VCaP (cell line): ENCODE measurements around the gene TAF1B.

Source experiments
- H3K27ac ChIP-seq: fragments of 450-650 bp; 2 replicates; pipeline ENCODE4 v1.5.1; 2017
- TF ChIP-seq, protein P1 (sequence below): fragments of 450-650 bp; conservative IDR thresholded peaks from 2 replicates; pipeline ENCODE4 v1.5.1; 2017; ENCODE audit warnings: mild to moderate bottlenecking, moderate library complexity

TAF1B gene

DNA sequence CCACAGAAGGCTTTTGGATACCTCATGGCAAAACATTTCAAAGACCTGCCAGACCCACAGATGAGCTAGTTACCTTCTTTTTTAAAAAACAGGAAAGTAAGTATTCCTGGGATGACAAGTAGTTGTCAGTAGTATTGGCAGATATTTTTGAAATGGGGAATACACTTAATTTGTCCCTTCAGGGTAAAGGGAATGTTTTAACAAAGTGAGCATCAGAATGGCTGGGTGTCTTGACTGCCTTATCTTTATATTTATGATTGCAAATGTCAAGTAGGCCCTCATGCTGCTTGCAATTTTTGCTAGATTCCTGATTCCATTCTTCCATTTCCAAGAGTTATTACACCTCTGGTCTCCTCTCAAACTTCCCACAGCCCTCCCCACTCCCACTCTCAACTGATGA lies 4.9 kb upstream of the TAF1B start:
- no peak overlapping the region for H3K27ac ChIP-seq
- TF ChIP-seq, protein P1, sequence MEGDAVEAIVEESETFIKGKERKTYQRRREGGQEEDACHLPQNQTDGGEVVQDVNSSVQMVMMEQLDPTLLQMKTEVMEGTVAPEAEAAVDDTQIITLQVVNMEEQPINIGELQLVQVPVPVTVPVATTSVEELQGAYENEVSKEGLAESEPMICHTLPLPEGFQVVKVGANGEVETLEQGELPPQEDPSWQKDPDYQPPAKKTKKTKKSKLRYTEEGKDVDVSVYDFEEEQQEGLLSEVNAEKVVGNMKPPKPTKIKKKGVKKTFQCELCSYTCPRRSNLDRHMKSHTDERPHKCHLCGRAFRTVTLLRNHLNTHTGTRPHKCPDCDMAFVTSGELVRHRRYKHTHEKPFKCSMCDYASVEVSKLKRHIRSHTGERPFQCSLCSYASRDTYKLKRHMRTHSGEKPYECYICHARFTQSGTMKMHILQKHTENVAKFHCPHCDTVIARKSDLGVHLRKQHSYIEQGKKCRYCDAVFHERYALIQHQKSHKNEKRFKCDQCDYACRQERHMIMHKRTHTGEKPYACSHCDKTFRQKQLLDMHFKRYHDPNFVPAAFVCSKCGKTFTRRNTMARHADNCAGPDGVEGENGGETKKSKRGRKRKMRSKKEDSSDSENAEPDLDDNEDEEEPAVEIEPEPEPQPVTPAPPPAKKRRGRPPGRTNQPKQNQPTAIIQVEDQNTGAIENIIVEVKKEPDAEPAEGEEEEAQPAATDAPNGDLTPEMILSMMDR, result no peak

DNA sequence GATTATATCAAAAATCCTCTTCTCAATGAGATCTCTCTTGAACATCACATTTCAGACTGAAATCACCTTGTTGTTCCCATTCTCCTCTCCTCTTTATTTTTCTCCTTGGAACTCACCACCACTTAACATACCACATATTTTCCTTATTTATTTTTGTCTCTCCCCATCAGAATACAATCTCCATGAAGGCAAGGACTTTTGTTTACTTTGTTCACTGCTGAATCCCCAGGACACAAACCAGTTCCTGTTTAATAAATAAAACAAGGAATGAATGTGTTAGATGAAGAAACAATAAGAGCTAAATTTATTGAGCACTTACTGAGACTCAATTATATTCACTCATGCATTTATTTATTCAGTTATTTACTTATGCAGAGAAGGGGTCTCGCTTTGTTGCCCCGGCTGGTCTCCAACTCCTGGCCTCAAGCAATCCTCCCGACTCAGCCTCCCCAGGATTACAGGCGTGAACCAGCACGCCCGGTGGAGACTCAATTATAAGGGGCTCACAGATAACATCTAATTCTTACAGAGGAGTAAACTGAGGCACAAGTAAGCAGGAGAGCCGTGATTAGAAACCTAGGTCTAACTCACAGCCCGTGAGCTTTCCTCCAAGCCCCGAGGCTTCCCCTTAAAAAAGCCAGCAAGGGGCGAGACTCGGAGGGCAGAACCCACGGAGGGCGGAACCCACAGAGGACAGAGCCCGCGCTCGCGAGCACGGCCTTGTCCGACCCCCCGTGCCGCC lies 616 bp upstream of the TAF1B start:
- TF ChIP-seq, protein P1, result no peak
- H3K27ac ChIP-seq, result peak overlapping the region; percentile 76

DNA sequence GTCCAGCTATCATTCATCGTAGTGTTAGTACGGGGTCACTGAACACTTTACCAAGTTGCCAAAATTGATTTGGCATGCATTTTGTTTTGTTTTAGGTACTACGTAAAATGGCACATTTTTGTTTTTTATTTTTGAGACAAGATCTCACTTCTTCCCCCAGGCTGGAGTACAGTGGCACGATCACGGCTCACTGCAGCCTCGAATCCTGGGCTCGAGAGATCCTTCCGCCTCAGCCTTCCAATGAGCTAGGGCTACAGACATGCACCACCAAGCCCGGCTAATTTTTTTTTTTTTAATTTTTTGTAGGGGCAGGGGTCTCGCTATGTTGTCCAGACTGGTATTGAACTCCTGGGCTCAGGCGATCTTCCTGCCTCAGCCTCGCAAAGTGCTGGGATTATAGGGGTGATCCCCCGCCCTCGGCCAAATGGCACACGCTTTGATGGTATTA lies 786 bp downstream of the TAF1B start:
- TF ChIP-seq, protein P1, result no peak
- peak overlapping the region; percentile 76 for H3K27ac ChIP-seq

DNA sequence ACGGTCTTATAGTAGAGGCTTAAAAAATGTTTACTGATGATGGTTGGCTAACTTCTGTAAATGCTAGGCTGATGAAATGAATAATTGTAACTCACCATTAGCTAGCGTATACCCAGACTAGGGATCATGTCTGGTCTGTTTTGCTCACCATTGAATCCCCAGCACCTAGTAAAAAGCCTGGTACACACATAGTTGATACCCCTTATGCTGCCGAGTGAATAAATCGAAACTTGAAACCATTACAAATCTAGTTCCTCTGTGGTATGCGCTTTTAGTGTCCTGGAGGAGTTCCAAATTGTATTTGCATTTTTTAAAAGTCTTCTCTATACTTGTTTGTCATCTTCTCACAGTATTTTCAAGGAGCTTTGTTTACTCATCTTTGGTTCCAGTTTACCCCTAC lies 1.3 kb downstream of the TAF1B start:
- H3K27ac ChIP-seq, result peak overlapping the region; percentile 76

DNA sequence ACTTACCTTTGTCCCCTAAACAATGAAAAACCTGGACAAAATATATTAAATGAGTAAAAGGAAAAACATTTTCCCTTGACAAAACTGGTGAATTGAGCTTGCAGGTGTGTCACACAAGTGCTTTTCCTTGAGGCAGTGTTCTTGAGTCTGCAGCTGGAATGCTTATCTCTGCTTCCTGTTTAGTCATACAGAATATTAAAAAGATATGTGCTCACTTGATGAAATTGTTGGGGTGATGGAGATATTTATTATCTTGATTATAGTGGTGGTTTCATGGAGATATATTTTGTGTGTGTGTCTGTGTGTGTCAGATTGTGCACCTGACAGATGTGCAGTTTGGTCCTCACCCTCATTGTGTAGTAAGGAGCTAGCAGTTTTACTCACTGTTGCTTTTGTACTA lies 3.3 kb downstream of the TAF1B start:
- TF ChIP-seq, protein P1, result no peak
- no peak overlapping the region for H3K27ac ChIP-seq

More for the DNA sequence above, 1.3 kb downstream of the TAF1B start:
- TF ChIP-seq, protein P1, result no peak

DNA sequence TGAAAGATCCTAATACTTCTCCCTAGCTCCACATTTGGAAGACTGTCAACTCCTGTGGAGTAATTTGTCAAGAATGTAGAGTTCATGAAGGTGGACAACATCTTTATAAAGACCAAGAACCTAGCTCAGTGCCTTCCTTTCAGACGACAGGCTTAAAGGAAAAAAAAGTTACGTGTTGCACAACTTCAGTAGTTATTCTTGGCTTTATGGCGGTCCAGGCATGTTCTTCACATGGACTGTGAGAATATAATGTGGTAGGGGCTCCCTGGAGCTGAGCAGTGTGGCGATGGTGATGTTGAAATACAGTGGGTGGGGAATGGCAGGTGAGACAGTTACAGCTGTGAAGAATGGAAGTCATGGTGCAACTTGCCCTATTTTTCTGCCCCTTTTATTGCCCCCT lies 3.9 kb downstream of the TAF1B start:
- no peak overlapping the region for H3K27ac ChIP-seq
- TF ChIP-seq, protein P1, result no peak

DNA sequence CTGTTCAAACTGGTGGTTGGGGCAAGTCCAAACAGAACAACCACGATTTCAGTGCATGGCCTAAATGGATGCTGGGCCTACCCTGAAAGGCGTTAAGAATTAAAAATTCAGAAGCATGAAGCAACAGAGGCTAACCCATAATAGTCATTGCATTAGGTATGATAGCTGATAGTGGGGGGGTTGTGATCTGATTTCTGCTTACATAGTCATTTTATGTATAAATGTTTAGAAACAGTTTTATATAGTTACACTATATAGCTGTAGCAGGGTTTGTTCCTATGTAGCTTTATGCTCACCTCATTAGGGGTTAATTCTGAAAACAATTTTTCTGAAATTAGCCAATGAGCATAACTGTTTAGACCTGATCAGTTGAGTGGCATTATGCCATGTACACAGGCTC lies 9.6 kb downstream of the TAF1B start:
- TF ChIP-seq, protein P1, result no peak
- H3K27ac ChIP-seq, result no peak overlapping the region
